Glutamatergic neuron (in vitro differentiated cells): ENCODE data around the gene HCN3. TPM values are rescaled to one million over a fixed set of nuclear protein-coding genes. Genes with fewer than 3 reads are reported as not detected.

Experiments used
- DNase-seq: peaks from one replicate; pipeline ENCODE4 v3.0.0; 2022
- H3K27ac Mint-ChIP-seq: one replicate; pipeline ENCODE4 v1.8.0; 2020; ENCODE audit warnings: mild to moderate bottlenecking, mixed read lengths, inconsistent platforms; ENCODE audit not compliant: unreplicated experiment
- H3K27me3 Mint-ChIP-seq: one replicate; pipeline ENCODE4 v1.8.0; 2020; ENCODE audit warnings: mild to moderate bottlenecking, moderate library complexity, mixed read lengths, inconsistent platforms; ENCODE audit not compliant: unreplicated experiment
- H3K36me3 Mint-ChIP-seq: one replicate; pipeline ENCODE4 v1.8.0; 2020; ENCODE audit warnings: mild to moderate bottlenecking, mixed read lengths, inconsistent platforms; ENCODE audit not compliant: unreplicated experiment
- H3K4me1 Mint-ChIP-seq: one replicate; pipeline ENCODE4 v1.8.0; 2020; ENCODE audit warnings: mild to moderate bottlenecking, low read depth, mixed read lengths, inconsistent platforms; ENCODE audit not compliant: unreplicated experiment
- H3K4me3 Mint-ChIP-seq: one replicate; pipeline ENCODE4 v1.8.0; 2020; ENCODE audit warnings: mild to moderate bottlenecking, mixed read lengths, inconsistent platforms; ENCODE audit not compliant: unreplicated experiment
- H3K9me3 Mint-ChIP-seq: one replicate; pipeline ENCODE4 v1.8.0; 2020; ENCODE audit warnings: mild to moderate bottlenecking, moderate library complexity, mixed read lengths, inconsistent platforms; ENCODE audit not compliant: unreplicated experiment
- total RNA-seq: library from RNA; stranded (reverse); fragmentation: NEBNext Ultra II Directional; extraction: Animal tissue kit (Norgen Biotek cat#: 25700); gene quantifications from one replicate; pipeline ENCODE4 v1.2.1, GENCODE V29; 2021; ENCODE audit not compliant: unreplicated experiment
- TF ChIP-seq, protein P1 (sequence below): fragments of 200-600 bp; sonication (generic); IDR thresholded peaks from one replicate; pipeline ENCODE4 v1.5.0; 2021; ENCODE audit not compliant: partially characterized antibody, unreplicated experiment

The HCN3 gene
- total RNA-seq, 1 donor from 2014 or later, result 30.5 TPM

DNA sequence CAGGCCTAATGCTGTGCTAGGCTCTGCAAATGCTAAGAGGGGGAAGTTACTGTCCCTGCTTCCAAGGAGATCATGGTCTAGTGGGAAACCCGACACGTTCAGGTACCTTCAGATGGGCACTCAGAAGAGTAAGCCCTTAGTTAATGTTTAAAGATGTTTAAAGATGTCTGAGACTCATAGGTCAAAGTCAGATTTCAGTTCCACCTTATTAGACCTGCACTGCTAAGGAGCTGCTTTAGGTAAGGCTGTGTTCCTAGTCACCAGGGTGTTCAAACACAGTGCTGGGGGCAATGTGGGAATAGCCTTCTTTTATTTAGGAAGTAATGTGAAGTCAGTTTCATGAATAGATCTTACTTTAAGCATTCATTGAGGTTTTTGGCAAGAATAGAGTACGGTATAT is 39.7 kb downstream of the HCN3 start:
- Mint-ChIP-seq H3K4me3 (no peak overlapping the region), H3K9me3 (peaks cover 17% of the 10 kb centered on the region), H3K4me1 (peaks cover 14% of the 10 kb centered on the region), H3K27me3 (peaks cover 24% of the 10 kb centered on the region), H3K36me3 (no peaks in the 10 kb centered on the region), H3K27ac (no peak overlapping the region)
- DNase-seq, result no peak
- TF ChIP-seq, protein P1, sequence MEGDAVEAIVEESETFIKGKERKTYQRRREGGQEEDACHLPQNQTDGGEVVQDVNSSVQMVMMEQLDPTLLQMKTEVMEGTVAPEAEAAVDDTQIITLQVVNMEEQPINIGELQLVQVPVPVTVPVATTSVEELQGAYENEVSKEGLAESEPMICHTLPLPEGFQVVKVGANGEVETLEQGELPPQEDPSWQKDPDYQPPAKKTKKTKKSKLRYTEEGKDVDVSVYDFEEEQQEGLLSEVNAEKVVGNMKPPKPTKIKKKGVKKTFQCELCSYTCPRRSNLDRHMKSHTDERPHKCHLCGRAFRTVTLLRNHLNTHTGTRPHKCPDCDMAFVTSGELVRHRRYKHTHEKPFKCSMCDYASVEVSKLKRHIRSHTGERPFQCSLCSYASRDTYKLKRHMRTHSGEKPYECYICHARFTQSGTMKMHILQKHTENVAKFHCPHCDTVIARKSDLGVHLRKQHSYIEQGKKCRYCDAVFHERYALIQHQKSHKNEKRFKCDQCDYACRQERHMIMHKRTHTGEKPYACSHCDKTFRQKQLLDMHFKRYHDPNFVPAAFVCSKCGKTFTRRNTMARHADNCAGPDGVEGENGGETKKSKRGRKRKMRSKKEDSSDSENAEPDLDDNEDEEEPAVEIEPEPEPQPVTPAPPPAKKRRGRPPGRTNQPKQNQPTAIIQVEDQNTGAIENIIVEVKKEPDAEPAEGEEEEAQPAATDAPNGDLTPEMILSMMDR, result no peak

DNA sequence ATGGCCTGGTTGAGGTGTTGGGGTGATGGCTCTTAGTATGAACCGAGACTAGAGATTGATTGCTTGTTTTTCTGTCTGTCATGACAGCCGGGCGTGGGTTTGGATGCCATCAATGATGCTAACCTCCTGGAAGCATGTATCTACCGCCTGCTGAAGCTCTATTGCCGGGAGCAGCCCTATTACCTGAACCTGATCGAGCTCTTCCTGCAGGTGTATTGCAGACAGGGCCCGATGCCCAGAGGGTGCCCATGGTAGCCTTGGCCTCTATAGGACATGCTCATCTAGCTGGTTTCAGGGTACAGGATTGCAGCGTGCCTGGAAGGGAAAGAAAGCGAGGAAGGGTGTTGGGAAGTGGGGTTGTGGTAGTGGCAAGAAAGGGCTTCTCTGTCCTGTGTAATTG is 40.8 kb downstream of the HCN3 start:
- TF ChIP-seq, protein P1, result no peak
- H3K4me3 Mint-ChIP-seq, result no peak overlapping the region
- peaks cover 27% of the 10 kb centered on the region for H3K27me3 Mint-ChIP-seq
- peaks cover 14% of the 10 kb centered on the region for H3K4me1 Mint-ChIP-seq
- no peaks in the 10 kb centered on the region for H3K36me3 Mint-ChIP-seq
- DNase-seq, result no peak
- no peak overlapping the region for H3K27ac Mint-ChIP-seq
- H3K9me3 Mint-ChIP-seq, result peaks cover 23% of the 10 kb centered on the region

DNA sequence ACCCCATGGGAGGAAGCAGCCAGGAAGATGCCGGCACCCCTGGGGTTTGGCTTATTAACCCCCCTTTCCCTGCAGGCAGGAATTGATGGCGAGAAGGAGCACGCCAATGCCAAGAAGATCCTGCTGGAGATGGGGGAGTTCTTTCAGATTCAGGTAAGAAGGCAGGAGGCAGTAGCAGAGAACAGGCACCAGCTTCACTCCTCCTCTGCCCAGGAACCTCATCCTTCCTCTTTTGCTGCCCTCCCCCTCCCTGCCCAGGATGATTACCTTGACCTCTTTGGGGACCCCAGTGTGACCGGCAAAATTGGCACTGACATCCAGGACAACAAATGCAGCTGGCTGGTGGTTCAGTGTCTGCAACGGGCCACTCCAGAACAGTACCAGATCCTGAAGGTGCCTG is 42.3 kb downstream of the HCN3 start:
- Mint-ChIP-seq H3K27ac (peak overlapping the region; percentile 100), H3K9me3 (peaks cover 23% of the 10 kb centered on the region), H3K36me3 (no peaks in the 10 kb centered on the region), H3K27me3 (peaks cover 25% of the 10 kb centered on the region), H3K4me1 (peaks cover 14% of the 10 kb centered on the region), H3K4me3 (peak overlapping the region; percentile 97)
- no peak for DNase-seq
- TF ChIP-seq, protein P1, result no peak

DNA sequence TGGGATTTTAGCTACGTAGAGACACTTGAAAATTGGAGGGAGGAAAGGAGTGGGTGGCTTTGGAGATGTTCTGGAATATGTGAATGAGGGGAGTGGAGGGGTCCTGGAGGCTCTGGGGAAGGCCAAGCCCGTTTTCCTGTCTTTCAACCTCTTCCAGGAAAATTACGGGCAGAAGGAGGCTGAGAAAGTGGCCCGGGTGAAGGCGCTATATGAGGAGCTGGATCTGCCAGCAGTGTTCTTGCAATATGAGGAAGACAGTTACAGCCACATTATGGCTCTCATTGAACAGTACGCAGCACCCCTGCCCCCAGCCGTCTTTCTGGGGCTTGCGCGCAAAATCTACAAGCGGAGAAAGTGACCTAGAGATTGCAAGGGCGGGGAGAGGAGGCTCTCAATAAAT is 43.0 kb downstream of the HCN3 start:
- Mint-ChIP-seq H3K27ac (peak overlapping the region; percentile 100), H3K4me1 (peaks cover 14% of the 10 kb centered on the region), H3K27me3 (peaks cover 25% of the 10 kb centered on the region), H3K36me3 (no peaks in the 10 kb centered on the region), H3K4me3 (peak overlapping the region; percentile 97), H3K9me3 (peaks cover 23% of the 10 kb centered on the region)
- TF ChIP-seq, protein P1, result no peak
- no peak for DNase-seq

DNA sequence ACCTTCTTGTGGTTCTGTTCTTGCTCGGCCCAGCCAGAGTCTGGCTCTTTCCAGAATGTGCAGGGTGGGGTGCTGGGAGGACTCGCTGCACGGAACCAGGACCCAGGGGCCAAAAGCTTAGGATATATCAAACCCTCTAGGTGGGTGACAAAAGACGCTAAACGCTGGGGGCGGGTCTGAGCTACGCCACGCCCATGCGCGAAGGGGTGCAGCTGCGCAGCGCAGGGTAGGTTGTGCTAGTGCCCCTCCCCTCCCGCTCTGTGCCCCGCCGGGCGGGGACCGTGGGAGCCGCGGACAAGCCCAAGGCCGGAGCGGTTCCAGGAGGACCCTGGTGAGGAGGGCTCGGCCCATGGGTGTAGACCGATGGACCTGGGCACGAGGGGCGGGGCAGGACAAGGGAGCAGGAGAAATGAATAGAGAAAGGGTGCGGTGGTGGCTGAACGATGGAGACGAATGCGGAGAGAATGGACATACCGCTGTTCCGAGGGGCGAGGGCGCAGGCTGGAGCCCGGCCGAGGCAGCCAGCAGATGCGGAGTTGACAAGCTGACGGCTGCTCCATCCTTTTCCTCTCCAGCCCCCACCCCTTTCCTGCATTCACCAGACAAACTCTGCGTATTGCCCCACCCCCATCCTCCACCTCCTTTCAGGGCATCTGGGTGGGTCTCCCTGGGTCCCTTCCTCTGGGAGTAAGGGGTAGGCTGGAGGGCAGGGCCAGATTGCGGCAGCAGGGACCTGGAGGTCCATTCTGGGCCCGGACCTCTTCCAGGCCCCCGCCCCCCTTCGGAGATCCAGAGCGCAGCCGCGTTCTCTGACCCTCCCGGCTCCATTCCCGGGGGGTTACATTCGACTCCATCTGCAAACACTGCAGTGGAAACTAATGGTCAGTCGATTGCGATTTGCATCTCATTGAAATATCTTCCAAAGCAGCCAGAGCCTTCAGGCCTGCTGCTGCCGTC is 43.7 kb downstream of the HCN3 start, which contains the start of gene RUSC1:
TSS of gene RUSC1 (plus strand) at position 234 of the 957 bp plus-strand sequence. CDS start 880 bp downstream, outside the sequence.
- Mint-ChIP-seq H3K4me1 (peaks cover 15% of the 10 kb centered on the region), H3K4me3 (peak within 1 kb of the TSS; percentile 97), H3K27ac (peak within 1 kb of the TSS; percentile 100), H3K9me3 (peaks cover 25% of the 10 kb centered on the region), H3K27me3 (peaks cover 30% of the 10 kb centered on the region), H3K36me3 (no peaks in the 10 kb centered on the region)
- TF ChIP-seq, protein P1, result no peak
- peak; percentile 96 for DNase-seq
